WTC11 (cell line): ENCODE results near the gene SOX15. TPM values are rescaled to one million over a fixed set of nuclear protein-coding genes. Genes with fewer than 3 reads are reported as not detected.

Experiments
- ATAC-seq: fragments of 200-7000 bp; cut with Tn5 transposase; 2 replicates; pipeline ENCODE4 v1.10.0; 2021; ENCODE audit warnings: mild to moderate bottlenecking, moderate library complexity
- CTCF ChIA-PET: fragments of 300-600 bp; sonication (Branson Sonifier 250); formaldehyde crosslinking; loops from one replicate; lab custom pipeline; 2021; ENCODE audit warnings: antibody characterized with exemption; lab: Charles Lee
- POLR2A ChIA-PET: fragments of 350-600 bp; sonication (Branson Sonifier 250); formaldehyde crosslinking; loops from one replicate; lab custom pipeline; 2021; ENCODE audit warnings: antibody characterized with exemption; lab: Charles Lee
- DNase-seq: peaks from one replicate; pipeline ENCODE4 v3.0.0; 2021; ENCODE audit warnings: low spot score
- H3K27ac Mint-ChIP-seq: 2 replicates; pipeline ENCODE4 v1.8.0; 2021; ENCODE audit warnings: mixed read lengths
- H3K27me3 Mint-ChIP-seq: 2 replicates; pipeline ENCODE4 v1.8.0; 2021; ENCODE audit warnings: low read depth, mild to moderate bottlenecking, moderate library complexity, mixed read lengths
- H3K36me3 Mint-ChIP-seq: 2 replicates; pipeline ENCODE4 v1.8.0; 2021; ENCODE audit warnings: mixed read lengths
- H3K4me1 Mint-ChIP-seq: 2 replicates; pipeline ENCODE4 v1.8.0; 2022; ENCODE audit warnings: mixed read lengths
- H3K4me3 Mint-ChIP-seq: 2 replicates; pipeline ENCODE4 v1.8.0; 2021; ENCODE audit warnings: mild to moderate bottlenecking, moderate library complexity, mixed read lengths
- H3K9me3 Mint-ChIP-seq: 2 replicates; pipeline ENCODE4 v1.8.0; 2021; ENCODE audit warnings: mixed read lengths
- AR ChIP-seq: fragments of 250-450 bp; sonication (Bioruptor Pico); IDR thresholded peaks from 2 replicates; pipeline ENCODE4 v1.9.0; 2021; ENCODE audit warnings: mild to moderate bottlenecking
- E2F1 ChIP-seq: sonication (generic); formaldehyde crosslinking; IDR thresholded peaks from 2 replicates; pipeline ENCODE4 v1.8.0; 2022; ENCODE audit warnings: mild to moderate bottlenecking, missing genetic modification reagents
- ELF4 ChIP-seq: sonication (generic); formaldehyde crosslinking; IDR thresholded peaks from 2 replicates; pipeline ENCODE4 v1.8.1; 2022; ENCODE audit warnings: low read depth, mild to moderate bottlenecking, moderate library complexity, missing genetic modification reagents
- ESRRA ChIP-seq: sonication (generic); formaldehyde crosslinking; IDR thresholded peaks from 2 replicates; pipeline ENCODE4 v1.8.1; 2022; ENCODE audit warnings: mild to moderate bottlenecking, missing genetic modification reagents, borderline replicate concordance
- FOXJ3 ChIP-seq: sonication (generic); formaldehyde crosslinking; IDR thresholded peaks from 2 replicates; pipeline ENCODE4 v1.9.0; 2021; ENCODE audit warnings: missing genetic modification reagents, mild to moderate bottlenecking, borderline replicate concordance
- GRHL2 ChIP-seq: fragments of 250-450 bp; sonication (Bioruptor Pico); IDR thresholded peaks from 2 replicates; pipeline ENCODE4 v1.8.0; 2022; ENCODE audit warnings: mild to moderate bottlenecking, moderate library complexity; ENCODE audit not compliant: insufficient replicate concordance, severe bottlenecking
- IRF2 ChIP-seq: sonication (generic); formaldehyde crosslinking; IDR thresholded peaks from 2 replicates; pipeline ENCODE4 v1.8.0; 2022; ENCODE audit warnings: low read depth, missing genetic modification reagents, borderline replicate concordance
- MLX ChIP-seq: sonication (generic); formaldehyde crosslinking; IDR thresholded peaks from 2 replicates; pipeline ENCODE4 v1.8.1; 2023; ENCODE audit warnings: mild to moderate bottlenecking, missing genetic modification reagents, moderate library complexity
- MYBL2 ChIP-seq: sonication (generic); formaldehyde crosslinking; IDR thresholded peaks from 2 replicates; pipeline ENCODE4 v1.8.1; 2023; ENCODE audit warnings: mild to moderate bottlenecking, moderate library complexity, missing genetic modification reagents
- NFATC4 ChIP-seq: fragments of 250-450 bp; sonication (Bioruptor Pico); IDR thresholded peaks from 2 replicates; pipeline ENCODE4 v1.9.0; 2021; ENCODE audit warnings: mild to moderate bottlenecking
- NR2C2 ChIP-seq: sonication (generic); formaldehyde crosslinking; IDR thresholded peaks from 2 replicates; pipeline ENCODE4 v1.8.0; 2022; ENCODE audit warnings: mild to moderate bottlenecking, missing genetic modification reagents
- SP1 ChIP-seq: sonication (generic); formaldehyde crosslinking; conservative IDR thresholded peaks from 2 replicates; pipeline ENCODE4 v1.8.1; 2022; ENCODE audit warnings: missing genetic modification reagents
- STAT6 ChIP-seq: sonication (generic); formaldehyde crosslinking; conservative IDR thresholded peaks from 2 replicates; pipeline ENCODE4 v1.8.1; 2023; ENCODE audit warnings: mild to moderate bottlenecking, low read depth, missing genetic modification reagents, moderate library complexity
- USF1 ChIP-seq: sonication (generic); formaldehyde crosslinking; IDR thresholded peaks from 2 replicates; pipeline ENCODE4 v1.8.0; 2022; ENCODE audit warnings: mild to moderate bottlenecking, missing genetic modification reagents
- USF2 ChIP-seq: sonication (generic); formaldehyde crosslinking; IDR thresholded peaks from 2 replicates; pipeline ENCODE4 v1.8.1; 2023; ENCODE audit warnings: mild to moderate bottlenecking, missing genetic modification reagents, moderate library complexity
- ZBTB43 ChIP-seq: sonication (generic); formaldehyde crosslinking; IDR thresholded peaks from 2 replicates; pipeline ENCODE4 v1.8.1; 2023; ENCODE audit warnings: mild to moderate bottlenecking, missing genetic modification reagents
- ZNF416 ChIP-seq: fragments of 250-450 bp; sonication (Bioruptor Pico); IDR thresholded peaks from 2 replicates; pipeline ENCODE4 v1.9.0; 2021; ENCODE audit warnings: mild to moderate bottlenecking, inconsistent platforms
- ZNF532 ChIP-seq: fragments of 250-450 bp; sonication (Bioruptor Pico); IDR thresholded peaks from 2 replicates; pipeline ENCODE4 v1.9.0; 2021; ENCODE audit warnings: mild to moderate bottlenecking, borderline replicate concordance
- ZSCAN18 ChIP-seq: fragments of 250-450 bp; sonication (Bioruptor Pico); IDR thresholded peaks from 2 replicates; pipeline ENCODE4 v2.1.2; 2022; ENCODE audit warnings: mild to moderate bottlenecking, moderate library complexity
- total RNA-seq: library from RNA; stranded (reverse); gene quantifications from 3 replicates; pipeline ENCODE4 v1.2.3, GENCODE V29; 2021

The SOX15 gene
- total RNA-seq, 1 experiment from 2014 or later, result 19.9 TPM

GRCh38 chr17:7538891-7539545 is 50.9 kb downstream of the SOX15 start:
- H3K4me3 Mint-ChIP-seq, result no peak overlapping the region
- POLR2A ChIA-PET, result no interaction called here
- no peak for TF ChIP-seq AR (CRISPR knock-in tag)
- TF ChIP-seq SP1 (CRISPR knock-in tag), result no peak
- TF ChIP-seq NR2C2 (CRISPR knock-in tag), result no peak
- TF ChIP-seq ZNF532 (CRISPR knock-in tag), result no peak
- TF ChIP-seq GRHL2 (CRISPR knock-in tag), result no peak
- no peak for TF ChIP-seq ZBTB43 (CRISPR knock-in tag)
- no peak for TF ChIP-seq IRF2 (CRISPR knock-in tag)
- no peak for TF ChIP-seq USF2
- no peak for TF ChIP-seq ELF4 (CRISPR knock-in tag)
- TF ChIP-seq ZNF416 (CRISPR knock-in tag), result no peak
- no peak for TF ChIP-seq NFATC4 (CRISPR knock-in tag)
- no peak for TF ChIP-seq MLX
- TF ChIP-seq STAT6 (CRISPR knock-in tag), result no peak
- TF ChIP-seq FOXJ3 (CRISPR knock-in tag), result no peak
- TF ChIP-seq USF1 (CRISPR knock-in tag), result no peak
- no peak for TF ChIP-seq ZSCAN18 (CRISPR knock-in tag)
- TF ChIP-seq ESRRA (CRISPR knock-in tag), result no peak
- no peak for TF ChIP-seq MYBL2 (CRISPR knock-in tag)
- no peak for TF ChIP-seq E2F1 (CRISPR knock-in tag)
- TF ChIP-seq, all 79 proteins: peak for 0
- DNase-seq (no peak), ATAC-seq (no peak)
- Mint-ChIP-seq H3K4me1 (no peaks in the 10 kb centered on the region), H3K9me3 (peaks cover 21% of the 10 kb centered on the region), H3K27ac (no peak overlapping the region), H3K36me3 (no peaks in the 10 kb centered on the region), H3K27me3 (peaks cover 40% of the 10 kb centered on the region)
- CTCF ChIA-PET, result interaction anchor here (0.7 to 1.6 kb wide), 3 partner anchors 16 to 22 kb away, joined by 3 to 4 read pairs (median 4); no protein-coding TSS in a partner anchor
